Karpas-422 (cell line): ENCODE data around the gene TGFB2. TPM values are rescaled to one million over a fixed set of nuclear protein-coding genes. Genes with fewer than 3 reads are reported as not detected.

Source experiments
- DNase-seq: peaks from one replicate; pipeline ENCODE4 v3.0.0-alpha.2; 2015
- H2AFZ ChIP-seq: fragments of 200-600 bp; sonication (generic); 2 replicates; pipeline ENCODE4 v1.6.1; 2014; ENCODE audit warnings: antibody characterized with exemption, low read length, mixed read lengths
- H3K27ac ChIP-seq: fragments of 200-600 bp; sonication (generic); 2 replicates; pipeline ENCODE4 v1.5.1; 2014; ENCODE audit warnings: mild to moderate bottlenecking, low read length, moderate library complexity
- H3K27me3 ChIP-seq: fragments of 200-600 bp; sonication (generic); 2 replicates; pipeline ENCODE4 v1.6.1; 2014; ENCODE audit warnings: low read length, mixed read lengths
- H3K36me3 ChIP-seq: fragments of 200-600 bp; sonication (generic); 2 replicates; pipeline ENCODE4 v1.6.1; 2014; ENCODE audit warnings: low read length, mixed read lengths; ENCODE audit not compliant: insufficient read depth
- H3K4me1 ChIP-seq: fragments of 200-600 bp; sonication (generic); 2 replicates; pipeline ENCODE4 v1.6.1; 2014; ENCODE audit warnings: mild to moderate bottlenecking, low read length, mixed read lengths
- H3K4me2 ChIP-seq: fragments of 200-600 bp; sonication (generic); 2 replicates; pipeline ENCODE4 v1.6.1; 2014; ENCODE audit warnings: low read length, low read depth, mild to moderate bottlenecking; ENCODE audit not compliant: poor library complexity, severe bottlenecking
- H3K4me3 ChIP-seq: fragments of 200-600 bp; sonication (generic); 2 replicates; pipeline ENCODE4 v1.5.1; 2014; ENCODE audit warnings: mild to moderate bottlenecking, antibody characterized with exemption, low read length, mixed read lengths
- H3K79me2 ChIP-seq: fragments of 200-600 bp; sonication (generic); 2 replicates; pipeline ENCODE4 v1.6.1; 2014; ENCODE audit warnings: mild to moderate bottlenecking, low read length, mixed read lengths
- H3K9ac ChIP-seq: fragments of 200-600 bp; sonication (generic); 2 replicates; pipeline ENCODE4 v1.6.0; 2014; ENCODE audit warnings: low read length
- H3K9me2 ChIP-seq: fragments of 200-600 bp; sonication (generic), shearing (Covaris generic); replicated peaks from 2 replicates; pipeline ENCODE4 v1.6.0; 2014; ENCODE audit warnings: mild to moderate bottlenecking, low read length, moderate library complexity; ENCODE audit not compliant: insufficient read depth
- H3K9me3 ChIP-seq: fragments of 300-700, 200-600 bp; sonication (generic); 2 replicates; pipeline ENCODE4 v1.6.1; 2014; ENCODE audit warnings: low read length, mixed read lengths
- H4K20me1 ChIP-seq: fragments of 200-600 bp; sonication (generic); 2 replicates; pipeline ENCODE4 v1.6.1; 2014; ENCODE audit warnings: mild to moderate bottlenecking, antibody characterized with exemption, low read length, low read depth; ENCODE audit not compliant: insufficient read depth
- total RNA-seq: library from RNA; depleted of rRNA; stranded (reverse); fragments of >200 nt; shearing (Covaris generic); gene quantifications from 2 replicates; pipeline ENCODE4 v1.2.3, GENCODE V29; 2014; ENCODE audit warnings: low replicate concordance

TGFB2 gene
- total RNA-seq, 1 experiment from 2014 or later, result not detected

GRCh38 chr1:218380125-218380977 lies 35.2 kb downstream of the TGFB2 start:
- no peak overlapping the region for H2AFZ ChIP-seq
- H3K79me2 ChIP-seq, result no peaks in the 10 kb centered on the region
- no peak overlapping the region for H3K4me2 ChIP-seq
- no peaks in the 10 kb centered on the region for H3K36me3 ChIP-seq
- no peaks in the 10 kb centered on the region for H3K9me3 ChIP-seq
- H4K20me1 ChIP-seq, result 0 out of 2 replicates have a peak, but pooled peaks cover 3% of the 10 kb centered on the region
- no peak for DNase-seq
- no peaks in the 10 kb centered on the region for H3K9me2 ChIP-seq
- H3K27me3 ChIP-seq, result no peaks in the 10 kb centered on the region
- H3K9ac ChIP-seq, result no peak overlapping the region
- no peaks in the 10 kb centered on the region for H3K4me1 ChIP-seq
- no peak overlapping the region for H3K4me3 ChIP-seq
- no peak overlapping the region for H3K27ac ChIP-seq

DNA sequence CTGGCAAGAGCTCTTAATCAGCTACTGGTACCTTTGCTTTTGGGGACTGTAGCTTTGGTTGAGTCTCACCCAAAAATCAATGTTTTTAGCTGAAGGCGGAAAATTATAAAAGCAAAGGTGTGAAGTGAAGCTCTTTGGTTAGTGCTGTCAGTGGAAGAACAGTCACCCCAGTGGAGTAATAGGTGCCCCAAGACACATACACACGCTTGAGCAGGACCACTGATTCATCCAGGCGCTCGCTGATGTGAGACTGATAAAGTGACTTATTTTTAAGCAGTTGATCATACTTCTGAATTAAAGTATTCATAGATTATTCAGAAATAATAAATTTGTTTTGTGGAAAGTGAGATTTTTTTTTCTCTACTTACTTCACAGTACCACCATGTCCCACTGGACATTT lies 37.1 kb downstream of the TGFB2 start:
- Histone ChIP-seq H3K27me3 (no peaks in the 10 kb centered on the region), H3K9me2 (no peaks in the 10 kb centered on the region), H3K36me3 (no peaks in the 10 kb centered on the region), H3K27ac (no peak overlapping the region), H3K9ac (no peak overlapping the region), H3K4me2 (no peak overlapping the region), H4K20me1 (0 out of 2 replicates have a peak, but pooled peaks cover 3% of the 10 kb centered on the region), H3K79me2 (no peaks in the 10 kb centered on the region), H3K4me3 (no peak overlapping the region), H3K9me3 (no peaks in the 10 kb centered on the region), H3K4me1 (no peaks in the 10 kb centered on the region), H2AFZ (no peak overlapping the region)
- DNase-seq, result no peak

- no peak overlapping the region for H3K4me2 ChIP-seq
- H2AFZ ChIP-seq, result no peak overlapping the region
- no peaks in the 10 kb centered on the region for H3K27me3 ChIP-seq
- H3K4me1 ChIP-seq, result no peaks in the 10 kb centered on the region
- H3K9ac ChIP-seq, result no peak overlapping the region
- no peaks in the 10 kb centered on the region for H3K79me2 ChIP-seq
- H3K27ac ChIP-seq, result no peak overlapping the region
- no peaks in the 10 kb centered on the region for H3K9me2 ChIP-seq
- no peak for DNase-seq
- no peak overlapping the region for H3K4me3 ChIP-seq
- H3K9me3 ChIP-seq, result no peaks in the 10 kb centered on the region
- 0 out of 2 replicates have a peak, but pooled peaks cover 3% of the 10 kb centered on the region for H4K20me1 ChIP-seq
- no peaks in the 10 kb centered on the region for H3K36me3 ChIP-seq
These were observed 37.9 kb downstream of the TGFB2 start for GRCh38 chr1:218383051-218383450.

- no peaks in the 10 kb centered on the region for H3K9me2 ChIP-seq
- no peaks in the 10 kb centered on the region for H3K79me2 ChIP-seq
- no peak overlapping the region for H3K9ac ChIP-seq
- H3K4me1 ChIP-seq, result no peaks in the 10 kb centered on the region
- no peak for DNase-seq
- no peak overlapping the region for H2AFZ ChIP-seq
- H4K20me1 ChIP-seq, result 0 out of 2 replicates have a peak, but pooled peaks cover 3% of the 10 kb centered on the region
- H3K9me3 ChIP-seq, result no peaks in the 10 kb centered on the region
- no peaks in the 10 kb centered on the region for H3K27me3 ChIP-seq
- H3K27ac ChIP-seq, result no peak overlapping the region
- H3K4me3 ChIP-seq, result no peak overlapping the region
- H3K4me2 ChIP-seq, result no peak overlapping the region
- no peaks in the 10 kb centered on the region for H3K36me3 ChIP-seq
These were observed 38.5 kb downstream of the TGFB2 start for GRCh38 chr1:218383681-218384080.

DNA sequence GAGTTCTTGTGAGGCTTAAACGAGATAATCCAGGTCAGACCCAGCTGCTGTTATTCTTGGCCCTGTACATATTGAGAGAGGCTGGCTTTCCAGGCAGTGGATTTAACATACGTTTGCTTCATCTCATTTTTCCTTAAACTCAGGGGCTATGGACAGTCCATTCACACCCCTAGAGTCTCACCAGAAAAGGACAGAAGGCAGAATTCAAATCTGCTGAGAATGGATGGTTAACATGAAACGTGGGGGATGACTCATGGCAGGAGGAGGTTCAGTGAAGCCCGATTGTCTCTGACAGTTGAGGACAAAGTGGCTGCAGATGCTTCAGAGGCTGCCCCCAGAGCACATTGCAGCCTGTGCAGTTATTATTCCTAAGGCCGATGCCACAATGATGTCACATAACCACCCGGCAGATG lies 39.5 kb downstream of the TGFB2 start:
- Histone ChIP-seq H3K4me3 (no peak overlapping the region), H3K36me3 (no peaks in the 10 kb centered on the region), H3K27ac (no peak overlapping the region), H4K20me1 (0 out of 2 replicates have a peak, but pooled peaks cover 3% of the 10 kb centered on the region), H3K4me1 (no peaks in the 10 kb centered on the region), H3K9me3 (no peaks in the 10 kb centered on the region), H3K4me2 (no peak overlapping the region), H3K9ac (no peak overlapping the region), H3K27me3 (no peaks in the 10 kb centered on the region), H3K9me2 (no peaks in the 10 kb centered on the region), H2AFZ (no peak overlapping the region), H3K79me2 (no peaks in the 10 kb centered on the region)
- no peak for DNase-seq

- H3K4me2 ChIP-seq, result no peak overlapping the region
- H3K9me2 ChIP-seq, result no peaks in the 10 kb centered on the region
- no peaks in the 10 kb centered on the region for H3K4me1 ChIP-seq
- no peaks in the 10 kb centered on the region for H3K36me3 ChIP-seq
- no peaks in the 10 kb centered on the region for H3K79me2 ChIP-seq
- 0 out of 2 replicates have a peak, but pooled peaks cover 3% of the 10 kb centered on the region for H4K20me1 ChIP-seq
- no peak overlapping the region for H3K27ac ChIP-seq
- no peaks in the 10 kb centered on the region for H3K9me3 ChIP-seq
- no peak overlapping the region for H3K9ac ChIP-seq
- no peak for DNase-seq
- H2AFZ ChIP-seq, result no peak overlapping the region
- H3K27me3 ChIP-seq, result no peaks in the 10 kb centered on the region
- no peak overlapping the region for H3K4me3 ChIP-seq
These were observed 43.5 kb downstream of the TGFB2 start for GRCh38 chr1:218388591-218388990.

GRCh38 chr1:218390618-218391017 lies 45.5 kb downstream of the TGFB2 start:
- Histone ChIP-seq H3K36me3 (no peaks in the 10 kb centered on the region), H3K27ac (no peak overlapping the region), H3K4me3 (no peak overlapping the region), H3K79me2 (no peaks in the 10 kb centered on the region), H3K9me2 (no peaks in the 10 kb centered on the region), H3K4me2 (no peak overlapping the region), H3K9me3 (no peaks in the 10 kb centered on the region), H2AFZ (no peak overlapping the region), H3K4me1 (no peaks in the 10 kb centered on the region), H4K20me1 (no peaks in the 10 kb centered on the region), H3K9ac (no peak overlapping the region), H3K27me3 (no peaks in the 10 kb centered on the region)
- DNase-seq, result no peak

DNA sequence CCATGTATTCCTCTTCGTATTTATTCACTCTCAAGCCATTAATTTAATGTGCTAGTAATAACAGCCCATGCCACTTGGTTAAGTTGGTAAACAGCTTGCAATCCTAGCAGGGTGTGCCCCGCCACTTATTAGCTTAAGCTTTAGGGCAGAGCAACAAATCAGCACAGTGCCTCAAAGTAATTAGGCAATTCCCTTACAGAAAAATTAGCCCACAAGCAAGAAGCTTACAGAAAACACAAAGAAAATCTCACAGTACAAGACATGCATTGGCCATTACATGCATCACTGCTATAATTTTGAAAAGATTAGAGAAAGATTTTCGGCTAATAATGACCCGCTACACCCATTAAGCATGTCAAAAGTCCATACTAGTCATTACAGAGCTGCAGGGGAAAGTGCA lies 47.6 kb downstream of the TGFB2 start:
- H3K79me2 ChIP-seq, result no peaks in the 10 kb centered on the region
- no peaks in the 10 kb centered on the region for H3K9me2 ChIP-seq
- H3K4me1 ChIP-seq, result no peaks in the 10 kb centered on the region
- H2AFZ ChIP-seq, result no peak overlapping the region
- no peaks in the 10 kb centered on the region for H4K20me1 ChIP-seq
- no peak for DNase-seq
- H3K4me3 ChIP-seq, result no peak overlapping the region
- H3K4me2 ChIP-seq, result no peak overlapping the region
- no peaks in the 10 kb centered on the region for H3K36me3 ChIP-seq
- H3K9ac ChIP-seq, result no peak overlapping the region
- H3K27me3 ChIP-seq, result no peaks in the 10 kb centered on the region
- H3K27ac ChIP-seq, result no peak overlapping the region
- no peaks in the 10 kb centered on the region for H3K9me3 ChIP-seq
